Measurements from ENCODE around the gene CACNG3. TPM values are rescaled to one million over a fixed set of nuclear protein-coding genes. Genes with fewer than 3 reads are reported as not detected.
"Not testable (repeated sequence)": the region's sequence is repeated elsewhere in the genome, so short reads cannot be mapped to it uniquely, and the experiment has no call there.

Gene CACNG3
- total and polyA plus RNA-seq, 8 donors: not detected

- intact Hi-C loops (cut with DNase I; ENCODE audit: low total_unique reads): no loop called here
Observed at GRCh38 chr16:24297375-24297774, 41.2 kb downstream of the CACNG3 start.

GRCh38 chr16:24298548-24299167 is 42.5 kb downstream of the CACNG3 start:
- Histone ChIP-seq H3K27ac (no peak overlapping the region), H3K36me3 (no peaks in the 10 kb centered on the region), H3K27me3 (peaks cover 0 to 31% (median 0%) of the 10 kb centered on the region in 3 donors), H3K9me3 (peaks cover 0 to 8% (median 0%) of the 10 kb centered on the region in 4 donors), H3K4me3 (no peak overlapping the region), H3K4me1 (no peaks in the 10 kb centered on the region)
- intact Hi-C loops (cut with DNase I; ENCODE audit: low total_unique reads): no loop called here
- 61 to 81% (median 74%) methylated on average over 5 of the region's 5 CpGs for WGBS, 5 donors
- TF ChIP-seq POLR2AphosphoS5 (IDR thresholded peaks at IDR 0.05) (no peak), CTCF (IDR thresholded peaks at IDR 0.05) (no peak)
- DNase-seq: no peak

More at GRCh38 chr16:24297375-24297774, 41.2 kb downstream of the CACNG3 start:
- no peak for DNase-seq
- Histone ChIP-seq H3K4me3 (no peak overlapping the region), H3K9me3 (peaks cover 0 to 8% (median 0%) of the 10 kb centered on the region in 4 donors), H3K36me3 (no peaks in the 10 kb centered on the region), H3K27me3 (peaks cover 0 to 39% (median 0%) of the 10 kb centered on the region in 3 donors), H3K4me1 (no peaks in the 10 kb centered on the region), H3K27ac (no peak overlapping the region)
- 33 to 46% (median 37%) methylated on average over 3 of the region's 3 CpGs for WGBS, 5 donors
- TF ChIP-seq POLR2A (IDR thresholded peaks at IDR 0.05): no peak
- no peak for TF ChIP-seq EP300 (IDR thresholded peaks at IDR 0.05)
- TF ChIP-seq POLR2AphosphoS5 (IDR thresholded peaks at IDR 0.05): no peak
- no peak for TF ChIP-seq CTCF (IDR thresholded peaks at IDR 0.05)

- H3K4me3 ChIP-seq; H3K36me3 ChIP-seq; DNase-seq; intact Hi-C loops (cut with DNase I; ENCODE audit: low total_unique reads); H3K9me3 ChIP-seq; H3K4me1 ChIP-seq; H3K27ac ChIP-seq: not testable (repeated sequence)
- H3K27me3 ChIP-seq: peaks cover 0 to 18% (median 0%) of the 10 kb centered on the region in 3 donors
- 73 to 89% (median 82%) methylated on average over 6 of the region's 6 CpGs for WGBS, 5 donors
Observed at GRCh38 chr16:24300750-24301149, 44.6 kb downstream of the CACNG3 start.

GRCh38 chr16:24302636-24303035 is 46.5 kb downstream of the CACNG3 start:
- no peaks in the 10 kb centered on the region for H3K4me1 ChIP-seq
- WGBS, 5 donors: 67 to 80% (median 74%) methylated on average over 8 of the region's 8 CpGs
- no peaks in the 10 kb centered on the region for H3K36me3 ChIP-seq
- H3K9me3 ChIP-seq: peaks cover 0 to 8% (median 0%) of the 10 kb centered on the region in 4 donors
- DNase-seq: no peak
- H3K4me3 ChIP-seq: no peak overlapping the region
- no peak overlapping the region for H3K27ac ChIP-seq
- TF ChIP-seq EP300 (IDR thresholded peaks at IDR 0.05) (no peak), CTCF (IDR thresholded peaks at IDR 0.05) (no peak), POLR2A (IDR thresholded peaks at IDR 0.05) (no peak), POLR2AphosphoS5 (IDR thresholded peaks at IDR 0.05) (no peak)
- peaks cover 0 to 21% (median 0%) of the 10 kb centered on the region in 3 donors for H3K27me3 ChIP-seq
- intact Hi-C loops (cut with DNase I; ENCODE audit: low total_unique reads): no loop called here

- no peak overlapping the region for H3K4me3 ChIP-seq
- no peaks in the 10 kb centered on the region for H3K36me3 ChIP-seq
- TF ChIP-seq POLR2AphosphoS5 (IDR thresholded peaks at IDR 0.05): no peak
- TF ChIP-seq EP300 (IDR thresholded peaks at IDR 0.05): no peak
- no peak for TF ChIP-seq CTCF (IDR thresholded peaks at IDR 0.05)
- no peak for TF ChIP-seq POLR2A (IDR thresholded peaks at IDR 0.05)
- intact Hi-C loops (cut with DNase I; ENCODE audit: low total_unique reads): no loop called here
- no peak overlapping the region for H3K27ac ChIP-seq
- 77 to 88% (median 80%) methylated on average over 5 of the region's 5 CpGs for WGBS, 5 donors
- H3K9me3 ChIP-seq: no peaks in the 10 kb centered on the region
- no peak for DNase-seq
- H3K27me3 ChIP-seq: peaks cover 0 to 14% (median 0%) of the 10 kb centered on the region in 3 donors
- no peaks in the 10 kb centered on the region for H3K4me1 ChIP-seq
Observed at GRCh38 chr16:24308200-24308599, 52.1 kb downstream of the CACNG3 start.
